ENCODE results near the gene NACC2.
"Not testable (repeated sequence)": the region's sequence is repeated elsewhere in the genome, so short reads cannot be mapped to it uniquely, and the experiment has no call there.

NACC2 gene

GRCh38 chr9:136109351-136110081 is 14.4 kb upstream of the NACC2 start:
- peak; percentile 98 for DNase-seq

DNA sequence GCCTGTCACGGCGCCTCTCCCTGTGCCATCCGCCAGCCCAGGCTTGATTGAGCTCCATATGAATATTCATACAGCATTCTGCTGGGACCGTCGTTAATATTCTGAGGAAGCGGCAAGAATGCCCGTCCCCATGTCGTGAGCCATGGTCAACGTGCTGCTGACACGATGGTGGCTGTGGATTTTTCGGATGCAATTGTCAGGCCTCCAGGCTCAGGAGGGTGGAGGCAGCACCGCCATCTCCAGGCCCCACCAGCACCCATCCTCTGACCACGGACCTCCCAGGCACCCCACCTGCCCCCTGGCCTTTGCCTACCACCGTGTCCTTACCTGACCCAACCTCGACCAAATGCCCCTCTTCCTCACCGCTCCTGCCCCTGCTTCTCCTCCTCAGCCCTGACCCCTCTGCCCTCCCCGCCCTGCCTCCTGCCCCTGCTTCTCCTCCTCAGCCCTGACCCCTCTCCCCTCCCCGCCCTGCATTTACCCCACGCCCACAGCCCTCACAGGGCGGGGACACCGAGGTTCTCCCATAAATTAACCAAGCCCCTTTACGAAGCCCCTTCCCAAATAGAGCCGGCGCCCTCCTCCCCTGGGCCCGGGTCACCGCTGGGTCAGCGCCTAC is 13.7 kb upstream of the NACC2 start:
- no peak for DNase-seq

- peak; percentile 99 for DNase-seq
These were observed 13.0 kb upstream of the NACC2 start for GRCh38 chr9:136107953-136108647.

DNA sequence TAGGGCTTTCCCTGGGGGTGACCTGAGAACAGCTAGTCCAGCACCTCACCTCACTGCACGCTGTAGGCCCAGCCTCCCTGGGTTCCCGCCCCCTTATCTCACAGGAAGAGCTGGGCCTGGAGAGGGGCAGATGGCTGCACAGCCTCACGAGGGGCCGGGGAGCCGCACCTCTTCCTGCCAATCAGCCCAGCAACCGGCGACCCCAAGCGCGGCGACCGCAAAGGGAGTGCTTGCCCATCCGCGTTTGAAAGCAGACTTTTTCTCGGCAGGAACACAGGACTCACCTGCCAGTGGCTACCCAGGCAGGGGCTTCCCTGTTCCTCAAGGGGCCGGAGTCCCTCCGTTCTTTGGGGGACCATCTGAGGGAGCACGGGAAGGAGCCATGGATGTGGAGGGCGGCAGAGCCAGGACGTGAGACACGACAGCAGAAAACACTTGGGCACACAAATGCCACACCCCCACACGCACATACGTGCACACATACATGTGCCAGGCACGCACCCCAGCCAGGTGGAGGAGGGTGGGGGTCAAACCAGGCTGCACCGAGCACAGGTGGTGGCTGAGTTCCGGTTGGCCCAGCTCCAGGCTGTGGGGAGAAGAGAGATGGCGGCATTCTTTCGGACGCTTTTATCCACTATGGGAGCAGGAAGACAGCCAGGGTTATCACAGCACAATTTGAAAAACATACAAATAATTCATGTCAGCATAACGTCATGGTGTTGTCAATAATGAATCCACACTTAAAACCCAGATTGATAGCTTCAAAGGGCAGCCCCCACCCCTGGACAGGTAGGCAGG is 12.3 kb upstream of the NACC2 start:
- DNase-seq, result peak; percentile 81

DNA sequence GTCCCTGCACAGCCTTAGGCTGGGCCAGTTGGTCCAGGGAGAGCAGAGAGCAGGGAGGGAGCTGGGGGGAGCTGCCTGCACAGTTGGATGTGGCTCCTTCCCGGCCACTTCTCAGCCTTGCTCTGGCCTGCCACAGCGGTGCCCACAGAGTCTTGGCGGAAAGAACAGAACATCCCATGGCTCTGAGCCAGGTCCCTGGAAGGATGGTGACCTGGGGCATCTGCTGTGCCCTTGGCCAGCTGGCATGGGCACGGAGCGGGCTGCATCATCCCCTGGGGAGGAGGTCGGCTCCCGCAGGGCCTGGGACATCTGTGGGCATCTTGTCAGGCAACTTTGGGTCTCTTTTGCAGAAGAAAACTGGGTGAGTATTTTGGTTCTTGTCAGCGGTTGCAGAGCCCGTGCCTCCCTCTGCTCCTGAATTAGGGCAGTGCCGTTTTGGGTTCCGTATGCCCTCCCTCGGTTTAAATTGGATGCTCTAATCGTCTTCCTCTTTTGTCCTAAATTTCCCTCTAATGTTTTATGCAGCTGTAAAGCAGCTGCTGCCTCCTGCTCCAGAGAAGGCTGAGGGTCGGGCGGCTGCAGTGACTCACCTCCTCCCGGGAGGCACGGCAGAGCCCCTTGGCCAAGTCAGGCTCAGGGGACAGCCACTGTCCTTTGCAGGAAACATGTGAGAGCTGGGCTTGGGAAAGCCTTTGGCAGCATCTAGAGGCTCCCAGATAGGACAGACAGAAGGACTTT is 10.5 kb upstream of the NACC2 start:
- DNase-seq, result peak; percentile 65

DNA sequence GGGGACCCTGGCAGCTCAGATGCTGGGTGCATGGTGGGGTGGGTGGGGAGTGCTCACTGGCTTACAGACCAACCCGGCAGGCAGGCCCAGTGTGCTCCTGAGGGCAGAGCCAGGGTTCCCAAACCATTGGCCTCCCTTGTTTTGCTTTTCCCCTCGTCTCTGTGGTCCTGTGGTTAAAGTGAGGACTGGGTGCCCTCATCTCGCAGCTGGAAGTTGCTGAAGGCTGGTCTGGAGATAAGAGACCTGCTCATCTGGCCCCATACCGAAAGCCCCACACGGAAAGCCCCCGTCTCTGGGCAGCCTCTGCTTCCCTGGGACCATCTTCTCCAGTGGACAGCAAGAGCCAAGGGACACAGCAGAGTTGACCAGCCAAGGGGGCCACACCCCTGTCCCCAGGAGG is 9.8 kb upstream of the NACC2 start:
- no peak for DNase-seq

DNA sequence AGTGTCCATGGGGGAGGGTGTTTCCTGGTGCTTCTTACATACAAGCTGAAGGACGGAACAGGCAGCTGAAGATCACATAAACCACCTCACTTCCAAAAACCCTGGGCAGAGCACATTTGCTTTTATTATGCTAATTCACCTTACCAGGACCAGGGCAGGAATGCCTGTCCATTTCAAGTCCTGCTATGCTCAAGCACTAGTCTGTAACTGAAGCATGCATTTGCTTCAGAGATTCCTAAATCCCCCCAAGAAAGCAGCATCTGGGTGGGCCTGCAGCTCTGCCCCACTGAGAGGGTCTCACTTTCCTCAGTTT is 9.4 kb upstream of the NACC2 start:
- DNase-seq, result no peak

DNA sequence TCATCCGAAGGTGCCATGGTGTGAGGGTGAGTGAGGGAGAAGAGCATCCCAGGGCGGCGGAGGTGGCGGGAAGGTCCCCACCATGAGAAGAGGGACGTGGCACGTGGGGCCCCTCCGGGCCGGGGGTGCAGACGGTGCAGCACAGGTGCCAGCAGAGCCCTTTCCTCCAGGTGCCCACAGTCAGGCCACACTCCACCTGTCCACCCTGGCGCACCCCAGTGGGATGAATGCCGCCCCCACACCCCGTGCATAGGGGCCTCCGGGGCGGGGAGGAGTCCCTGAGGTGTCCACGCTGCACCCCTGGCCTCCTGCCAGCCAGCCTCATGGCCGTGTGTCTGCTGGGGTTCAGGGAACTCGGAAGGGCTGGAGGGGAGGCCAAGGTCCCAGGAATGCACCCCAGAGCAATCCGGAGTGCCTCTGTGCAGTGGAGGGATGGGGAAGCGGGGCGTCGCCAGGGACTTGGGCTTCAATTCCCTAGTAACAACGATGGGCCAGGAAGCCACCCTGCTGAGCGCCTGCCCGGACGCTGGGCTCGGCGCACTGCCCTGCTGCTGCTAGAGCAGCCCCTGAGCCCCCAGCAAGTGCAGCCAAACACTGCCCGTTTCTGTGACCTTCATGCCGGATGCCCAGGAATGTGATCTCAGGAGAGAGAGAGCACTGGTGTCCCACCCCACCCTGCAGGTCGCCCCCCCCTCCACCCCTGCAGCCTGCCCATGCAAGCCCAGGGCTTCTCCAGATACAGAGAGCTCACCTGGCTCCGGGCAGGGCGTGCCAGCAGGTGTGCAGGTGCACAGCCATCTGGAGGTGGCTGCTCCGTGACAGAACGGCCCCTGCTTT is 8.8 kb upstream of the NACC2 start:
- peak; percentile 94 for DNase-seq

GRCh38 chr9:136101615-136102074 is 6.6 kb upstream of the NACC2 start:
- DNase-seq, result not testable (repeated sequence)

GRCh38 chr9:136100700-136101614 is 5.9 kb upstream of the NACC2 start:
- peak; percentile 93 for DNase-seq

DNA sequence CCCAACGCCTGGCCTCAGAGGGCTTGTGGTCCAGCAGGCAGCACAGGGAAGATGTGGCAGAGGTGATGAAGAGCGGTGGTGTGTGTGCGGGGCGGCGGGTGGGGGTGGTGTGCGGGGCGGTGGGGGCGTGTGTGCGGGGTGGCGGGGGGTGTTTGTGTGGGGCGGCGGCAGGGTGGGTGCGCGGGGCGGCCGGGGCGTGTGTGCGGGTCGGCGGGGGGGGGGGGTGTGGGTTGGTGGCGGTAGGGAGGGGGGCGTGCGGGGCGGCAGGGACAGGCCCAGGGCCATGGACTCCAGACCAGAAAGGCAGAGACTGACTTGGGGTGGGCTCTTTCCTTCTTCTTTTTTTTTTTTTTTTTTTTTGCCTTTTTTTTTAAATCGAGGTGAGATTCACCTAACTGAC is 4.5 kb upstream of the NACC2 start:
- DNase-seq, result no peak

DNA sequence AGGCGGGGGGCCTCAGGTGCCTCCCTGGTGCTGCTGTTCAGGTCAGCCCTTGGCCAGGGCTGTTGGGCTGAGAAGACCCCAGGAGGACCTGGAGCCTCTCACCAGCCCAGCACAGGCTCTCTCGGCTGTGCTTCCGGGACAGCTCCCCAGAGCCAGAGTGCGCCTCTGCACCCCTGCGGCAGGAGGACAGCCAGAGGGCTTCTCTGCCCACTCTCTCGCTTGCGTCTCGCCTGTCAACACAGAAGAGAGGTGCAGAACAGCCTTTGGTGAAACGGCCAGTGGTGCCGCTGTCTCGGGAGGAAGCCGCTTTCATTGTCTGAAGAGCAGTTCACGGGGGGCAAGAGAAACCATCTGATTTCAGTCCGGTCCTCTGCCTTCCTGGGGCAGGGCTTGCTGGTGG is 3.8 kb upstream of the NACC2 start:
- DNase-seq, result no peak

- DNase-seq, result no peak
These were observed 3.1 kb upstream of the NACC2 start for GRCh38 chr9:136098210-136098609.

- DNase-seq, result no peak
These were observed 1.5 kb upstream of the NACC2 start for GRCh38 chr9:136096505-136097001.

DNA sequence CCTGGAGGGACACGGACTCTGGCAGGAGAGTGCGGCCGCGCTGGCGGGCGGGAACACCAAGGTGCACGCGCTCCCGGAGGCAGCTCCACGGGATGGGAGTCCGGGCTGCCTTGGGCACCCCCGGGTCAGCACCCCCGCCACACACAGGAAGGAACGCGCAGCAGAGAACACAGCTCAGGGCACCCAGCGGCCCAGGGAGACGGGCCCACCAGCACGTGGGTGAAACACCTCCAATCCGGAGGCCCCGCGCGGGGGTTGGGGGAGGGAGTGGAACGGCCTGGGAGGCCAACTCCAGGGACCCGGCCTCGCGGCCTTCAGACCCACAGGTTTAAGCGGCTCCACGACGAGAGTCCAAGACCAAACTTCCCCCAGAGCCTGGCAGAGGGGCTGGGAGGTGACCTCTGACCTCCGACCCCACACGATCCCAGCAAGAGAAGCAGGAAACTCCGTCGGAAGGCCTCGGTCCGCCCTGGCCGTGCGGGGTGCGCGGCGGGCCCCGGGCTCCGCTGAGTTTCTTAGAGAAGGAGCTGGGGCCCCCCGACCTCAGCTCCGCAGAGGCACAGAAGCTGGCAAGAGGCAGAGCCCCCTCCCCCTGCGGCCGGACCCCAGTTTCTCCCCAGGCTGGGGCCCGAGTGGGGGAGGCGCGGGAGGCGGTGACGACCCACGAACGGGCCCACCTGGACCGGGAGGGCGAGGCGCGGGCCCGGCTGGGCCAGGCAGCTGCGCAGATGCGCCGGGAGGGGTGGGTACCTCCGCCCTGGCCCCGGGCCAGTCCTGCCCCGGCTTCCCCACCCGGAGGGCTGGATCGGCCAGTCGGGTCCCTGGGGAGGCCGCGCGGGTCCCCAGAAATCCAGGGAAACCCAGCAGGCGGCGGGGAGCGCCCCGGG is 851 bp downstream of the NACC2 start:
- peak; percentile 68 for DNase-seq

DNA sequence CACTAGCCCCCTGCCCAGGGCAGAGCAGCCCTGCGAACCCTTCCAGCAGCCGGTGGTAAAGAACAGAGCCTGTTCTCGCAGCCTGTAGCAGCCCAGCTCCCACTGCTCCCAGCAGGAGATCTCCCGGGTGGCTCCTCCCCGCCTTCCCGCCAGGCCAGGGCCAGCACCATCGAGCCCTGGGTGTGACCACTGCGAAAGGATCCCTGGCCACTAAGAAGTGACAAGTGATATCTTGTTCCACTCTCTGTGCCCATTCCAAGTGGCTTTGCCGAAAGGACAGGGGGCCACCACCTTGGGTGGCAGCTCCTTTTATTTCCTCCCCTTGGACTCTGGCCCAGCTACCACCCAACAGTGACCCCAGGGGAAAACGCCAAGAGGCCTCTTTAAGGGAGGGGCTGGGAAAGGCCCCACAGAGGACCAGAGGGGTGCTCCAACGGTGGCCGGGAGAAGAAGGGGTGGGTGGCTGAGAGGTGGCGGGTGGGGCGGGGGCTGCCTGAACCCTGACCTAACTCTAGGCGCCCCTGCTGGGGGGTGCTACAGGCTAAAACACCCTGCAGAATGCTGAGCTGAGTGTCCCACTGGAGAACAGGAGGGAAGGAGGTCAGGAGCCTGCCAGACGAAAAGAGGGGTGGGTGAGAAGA is 1.6 kb downstream of the NACC2 start:
- peak; percentile 46 for DNase-seq

DNA sequence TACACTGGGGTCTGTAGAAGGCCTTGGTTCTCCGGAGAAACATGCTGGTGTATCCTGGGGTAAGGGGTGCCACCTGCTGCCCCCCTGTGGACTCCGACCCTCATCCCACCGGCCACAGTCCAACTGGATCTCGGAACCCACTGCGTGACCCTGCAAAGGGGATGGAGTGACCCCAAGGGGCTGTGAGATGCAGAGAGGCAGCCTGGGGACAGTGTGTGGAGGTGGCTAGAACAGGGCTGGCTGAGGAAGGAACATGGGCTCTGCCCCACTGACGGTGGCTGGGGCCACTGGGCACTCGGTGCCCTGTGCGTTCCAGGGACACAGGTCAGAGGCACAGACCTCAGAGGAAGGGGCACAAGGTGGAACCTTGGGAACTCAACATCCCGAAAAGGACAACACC is 2.3 kb downstream of the NACC2 start:
- no peak for DNase-seq

- no peak for DNase-seq
These were observed 2.8 kb downstream of the NACC2 start for GRCh38 chr9:136092353-136092650.
